H9 (cell line): ENCODE results near the gene GCGR. TPM values are rescaled to one million over a fixed set of nuclear protein-coding genes. Genes with fewer than 3 reads are reported as not detected.

Source experiments
- DNase-seq: peaks from one replicate; pipeline ENCODE4 v3.0.0-alpha.2; 2017
- H2AFZ ChIP-seq: one replicate; pipeline ENCODE4 v1.6.1; 2013; ENCODE audit warnings: mild to moderate bottlenecking, low read length, control low read depth, moderate library complexity
- H2AK5ac ChIP-seq: 2 replicates; pipeline ENCODE4 v1.6.1; 2013; ENCODE audit warnings: low read length, control low read depth, mixed read lengths; ENCODE audit not compliant: insufficient read length
- H2BK120ac ChIP-seq: one replicate; pipeline ENCODE4 v1.6.1; 2013; ENCODE audit warnings: low read depth, mild to moderate bottlenecking, low read length, control low read depth, inconsistent platforms; ENCODE audit not compliant: poor library complexity, severe bottlenecking
- H2BK12ac ChIP-seq: 2 replicates; pipeline ENCODE4 v1.6.1; 2013; ENCODE audit warnings: low read length, control low read depth, mixed read lengths, low read depth; ENCODE audit not compliant: insufficient read length
- H2BK15ac ChIP-seq: 2 replicates; pipeline ENCODE4 v1.6.1; 2013; ENCODE audit warnings: low read depth, low read length, control low read depth
- H2BK20ac ChIP-seq: one replicate; pipeline ENCODE4 v1.6.1; 2013; ENCODE audit warnings: low read depth, mild to moderate bottlenecking, low read length, control low read depth, inconsistent platforms; ENCODE audit not compliant: poor library complexity, severe bottlenecking
- H2BK5ac ChIP-seq: 2 replicates; pipeline ENCODE4 v1.6.1; 2013; ENCODE audit warnings: low read length, control low read depth, mixed read lengths; ENCODE audit not compliant: insufficient read length
- H3K14ac ChIP-seq: 2 replicates; pipeline ENCODE4 v1.6.1; 2013; ENCODE audit warnings: low read length, control low read depth; ENCODE audit not compliant: insufficient read depth
- H3K18ac ChIP-seq: 2 replicates; pipeline ENCODE4 v1.6.1; 2013; ENCODE audit warnings: low read depth, mild to moderate bottlenecking, mixed read lengths, low read length, control low read depth; ENCODE audit not compliant: insufficient read length
- H3K23ac ChIP-seq: 2 replicates; pipeline ENCODE4 v1.6.1; 2013; ENCODE audit warnings: low read length, control low read depth, mixed read lengths, low read depth; ENCODE audit not compliant: insufficient read length
- H3K23me2 ChIP-seq: 2 replicates; pipeline ENCODE4 v1.6.1; 2013; ENCODE audit warnings: low read depth, mild to moderate bottlenecking, mixed read lengths, low read length, control low read depth; ENCODE audit not compliant: insufficient read length, poor library complexity, severe bottlenecking
- H3K27ac ChIP-seq: 2 replicates; pipeline ENCODE4 v1.5.1; 2013; ENCODE audit warnings: low read length, control low read depth, mixed read lengths, low read depth; ENCODE audit not compliant: insufficient read length
- H3K27me3 ChIP-seq: 2 replicates; pipeline ENCODE4 v1.6.1; 2013; ENCODE audit warnings: low read length, control low read depth, inconsistent platforms; ENCODE audit not compliant: insufficient read depth
- H3K4ac ChIP-seq: 2 replicates; pipeline ENCODE4 v1.6.1; 2013; ENCODE audit warnings: low read depth, mild to moderate bottlenecking, control low read depth, inconsistent platforms, low read length, moderate library complexity
- H3K4me1 ChIP-seq: 2 replicates; pipeline ENCODE4 v1.6.1; 2013; ENCODE audit warnings: low read length, control low read depth, inconsistent platforms; ENCODE audit not compliant: insufficient read depth
- H3K4me2 ChIP-seq: 2 replicates; pipeline ENCODE4 v1.6.1; 2013; ENCODE audit warnings: low read length, control low read depth, mixed read lengths; ENCODE audit not compliant: insufficient read length, insufficient read depth
- H3K56ac ChIP-seq: 2 replicates; pipeline ENCODE4 v1.6.1; 2013; ENCODE audit warnings: low read depth, mild to moderate bottlenecking, mixed read lengths, low read length, control low read depth; ENCODE audit not compliant: insufficient read length
- H3K79me1 ChIP-seq: 2 replicates; pipeline ENCODE4 v1.6.1; 2013; ENCODE audit warnings: low read depth, mild to moderate bottlenecking, moderate library complexity, low read length, control low read depth, inconsistent platforms; ENCODE audit not compliant: insufficient read depth, poor library complexity, severe bottlenecking
- H3K79me2 ChIP-seq: 2 replicates; pipeline ENCODE4 v1.6.1; 2013; ENCODE audit warnings: low read length, control low read depth, inconsistent platforms; ENCODE audit not compliant: insufficient read depth
- H3K9ac ChIP-seq: 2 replicates; pipeline ENCODE4 v1.6.1; 2013; ENCODE audit warnings: low read length, control low read depth, mixed read lengths; ENCODE audit not compliant: insufficient read length; ENCODE audit errors: extremely low read depth
- H3K9me3 ChIP-seq: one replicate; pipeline ENCODE4 v1.6.1; 2013; ENCODE audit warnings: low read depth, low read length, inconsistent platforms; ENCODE audit not compliant: control insufficient read depth
- H3T11ph ChIP-seq: one replicate; pipeline ENCODE4 v1.6.1; 2013; ENCODE audit warnings: mild to moderate bottlenecking, low read length, control low read depth, inconsistent platforms
- H4K20me1 ChIP-seq: one replicate; pipeline ENCODE4 v1.6.1; 2013; ENCODE audit not compliant: control insufficient read depth, insufficient read length, insufficient read depth
- H4K5ac ChIP-seq: 2 replicates; pipeline ENCODE4 v1.6.1; 2013; ENCODE audit warnings: low read depth, mild to moderate bottlenecking, mixed read lengths, low read length, control low read depth; ENCODE audit not compliant: insufficient read length
- H4K8ac ChIP-seq: replicated peaks from 2 replicates; pipeline ENCODE4 v1.6.1; 2013; ENCODE audit warnings: low read length, control low read depth, mixed read lengths, low read depth; ENCODE audit not compliant: insufficient read length
- H4K91ac ChIP-seq: 2 replicates; pipeline ENCODE4 v1.6.1; 2013; ENCODE audit warnings: low read depth, mild to moderate bottlenecking, moderate library complexity, mixed read lengths, low read length, control low read depth; ENCODE audit not compliant: insufficient read length
- H3K27ac Mint-ChIP-seq, 3 experiments: 2 replicates in 2 of 3; 3 replicates in 1 of 3; pipeline ENCODE4 v1.8.0; 2020 to 2021; ENCODE audit warnings: mixed read lengths in 3 of 3, mild to moderate bottlenecking in 1 of 3, moderate library complexity in 1 of 3
- H3K27me3 Mint-ChIP-seq: 2 replicates; pipeline ENCODE4 v1.8.0; 2021; ENCODE audit warnings: low read depth, mild to moderate bottlenecking, moderate library complexity, mixed read lengths
- H3K36me3 Mint-ChIP-seq, 3 experiments: 2 replicates in 2 of 3; 3 replicates in 1 of 3; pipeline ENCODE4 v1.8.0; 2020 to 2021; ENCODE audit warnings: low read depth in 3 of 3, mixed read lengths in 3 of 3; ENCODE audit not compliant: insufficient read depth in 1 of 3
- H3K4me1 Mint-ChIP-seq, 2 experiments: 2 replicates each; pipeline ENCODE4 v1.8.0; 2020; ENCODE audit warnings: mixed read lengths in 2 of 2
- H3K4me3 Mint-ChIP-seq, 2 experiments: 2 replicates in 1 of 2; 3 replicates in 1 of 2; pipeline ENCODE4 v1.8.0; 2020 to 2021; ENCODE audit warnings: mild to moderate bottlenecking in 2 of 2, mixed read lengths in 2 of 2, moderate library complexity in 1 of 2
- H3K9me3 Mint-ChIP-seq, 2 experiments: 2 replicates in 1 of 2; 3 replicates in 1 of 2; pipeline ENCODE4 v1.8.0; 2020; ENCODE audit warnings: mild to moderate bottlenecking in 2 of 2, mixed read lengths in 2 of 2, moderate library complexity in 1 of 2
- CTCF ChIP-seq: fragments of 200-600 bp; sonication (generic); conservative IDR thresholded peaks from 3 replicates; pipeline ENCODE4 v1.8.0; 2021; ENCODE audit warnings: antibody characterized with exemption, mild to moderate bottlenecking
- whole genome bisulfite sequencing: extraction: QIAGEN DNeasy Blood & Tissue Kit; methylation state at CpG from one replicate; pipeline ENCODE4 v1.1.7; 2013; ENCODE audit warnings: missing lambda C conversion rate, low lambda C conversion rate, mixed read lengths; ENCODE audit not compliant: insufficient read length; ENCODE audit errors: extremely low coverage; 5-methylcytosine and 5-hydroxymethylcytosine counted together
- total RNA-seq: library from RNA; stranded (reverse); gene quantifications from 2 replicates; pipeline ENCODE4 v1.2.1, GENCODE V29; 2021

Gene GCGR
- total RNA-seq, 1 experiment from 2014 or later: 0.24 TPM

- H2AK5ac ChIP-seq: no peak overlapping the region
- no peak overlapping the region for H2BK15ac ChIP-seq
- no peak overlapping the region for H3K56ac ChIP-seq
- no CpG with 5 or more reads among the region's 11 CpGs for WGBS
- peaks cover 3% of the 10 kb centered on the region; the same call in 1 of the 2 replicates for H3K4me1 ChIP-seq
- no peak overlapping the region for H3K18ac ChIP-seq
- no peak overlapping the region for H2BK120ac ChIP-seq
- H4K20me1 ChIP-seq: no peaks in the 10 kb centered on the region
- no peak overlapping the region for H2BK5ac ChIP-seq
- Mint-ChIP-seq H3K9me3 (no peaks in the 10 kb centered on the region), H3K36me3 (peaks cover 0 to 5% (median 4%) of the 10 kb centered on the region in 3 experiments; a peak in 4 of 7 replicates), H3K4me1 (peaks cover 13 to 16% of the 10 kb centered on the region in 2 experiments), H3K27ac (peak overlapping the region; percentile 2 to 74 (median 29); a peak in 3 of 7 replicates), H3K4me3 (peak overlapping the region in 1 of 2 experiments; percentile 28; a peak in 2 of 5 replicates), H3K27me3 (no peaks in the 10 kb centered on the region; the same call in 1 of the 2 replicates)
- no peak overlapping the region for H3K4ac ChIP-seq
- DNase-seq: peak; percentile 67
- no peak overlapping the region for H4K5ac ChIP-seq
- H2BK12ac ChIP-seq: no peak overlapping the region
- peaks cover 2% of the 10 kb centered on the region; the same call in 1 of the 2 replicates for H3K79me2 ChIP-seq
- H3K23me2 ChIP-seq: no peaks in the 10 kb centered on the region
- no peak overlapping the region for H3K23ac ChIP-seq
- H3K14ac ChIP-seq: no peak overlapping the region
- H2BK20ac ChIP-seq: no peak overlapping the region
- H4K91ac ChIP-seq: no peak overlapping the region
- no peak overlapping the region for H2AFZ ChIP-seq
- peak; percentile 44; the same call in 2 of the 3 replicates for TF ChIP-seq CTCF
- no peak overlapping the region for H3K9ac ChIP-seq
- no peaks in the 10 kb centered on the region for H3K9me3 ChIP-seq
- no peak overlapping the region for H3K27ac ChIP-seq
- H3K27me3 ChIP-seq: no peaks in the 10 kb centered on the region
- H3T11ph ChIP-seq: no peak overlapping the region
- H3K79me1 ChIP-seq: peaks cover 3% of the 10 kb centered on the region
- no peak overlapping the region for H4K8ac ChIP-seq
- no peak overlapping the region for H3K4me2 ChIP-seq
Measured at GRCh38 chr17:81825841-81826466, 22.0 kb downstream of the GCGR start.
